GM18519 (cell line): ENCODE data around the gene FGF10.

Experiments used
- ATAC-seq: cut with Tn5 transposase; IDR thresholded peaks from one replicate; pipeline ENCODE4 v1.9.1; 2021; ENCODE audit warnings: mild to moderate bottlenecking, moderate library complexity; ENCODE audit not compliant: unreplicated experiment, low FRiP score

The FGF10 gene

DNA sequence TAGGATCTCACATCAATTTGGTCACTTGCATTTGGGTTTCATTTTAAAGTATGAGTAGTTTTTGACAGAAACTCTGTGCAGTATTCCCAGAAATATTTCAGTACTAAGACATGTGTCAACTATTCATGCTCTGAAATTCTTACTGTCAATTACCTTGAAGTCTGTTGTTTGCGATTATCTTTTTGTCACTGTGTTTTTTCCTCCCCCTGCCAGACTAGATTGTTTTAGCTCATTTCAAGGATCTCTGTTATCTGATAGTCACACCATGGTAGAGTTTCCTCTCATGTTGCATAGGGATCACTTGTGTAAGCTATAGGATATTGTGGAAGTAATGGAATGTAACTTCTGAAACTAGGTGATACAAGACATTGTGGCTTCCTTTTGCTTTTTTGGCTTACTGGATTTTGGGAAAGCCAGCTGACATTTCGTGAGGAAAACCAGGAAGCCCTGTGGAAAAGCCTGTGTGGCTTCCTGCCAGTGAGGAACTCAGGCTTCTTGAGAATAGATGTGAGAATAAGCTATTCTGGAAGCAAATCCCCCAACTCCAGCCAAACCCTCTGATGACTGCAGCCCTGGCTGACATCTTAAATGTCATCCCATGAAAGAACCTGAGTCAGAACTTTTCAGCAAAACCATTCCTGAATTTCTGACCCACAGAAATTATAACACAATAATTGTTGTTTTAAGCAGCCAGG lies 122.2 kb downstream of the FGF10 start:
- no peak for ATAC-seq

DNA sequence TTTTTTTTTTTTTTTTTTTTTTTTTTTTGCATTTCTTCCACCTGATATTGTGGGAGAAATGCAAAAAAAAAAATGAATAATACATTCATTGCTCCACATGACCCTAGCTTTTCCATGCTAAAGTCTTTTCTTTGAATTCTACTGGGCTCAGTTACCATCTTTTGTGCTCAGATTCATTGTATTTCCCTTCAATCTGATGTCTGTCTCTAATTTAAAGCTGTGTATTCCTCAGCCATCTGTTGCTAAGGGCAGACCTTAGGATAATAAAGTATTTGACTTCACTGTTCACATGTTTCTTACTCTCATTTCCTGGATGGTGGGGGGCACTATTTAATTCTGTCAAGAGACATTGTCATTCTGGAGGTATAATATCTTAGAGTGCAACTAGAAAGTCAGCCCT lies 123.5 kb downstream of the FGF10 start:
- ATAC-seq = no peak

DNA sequence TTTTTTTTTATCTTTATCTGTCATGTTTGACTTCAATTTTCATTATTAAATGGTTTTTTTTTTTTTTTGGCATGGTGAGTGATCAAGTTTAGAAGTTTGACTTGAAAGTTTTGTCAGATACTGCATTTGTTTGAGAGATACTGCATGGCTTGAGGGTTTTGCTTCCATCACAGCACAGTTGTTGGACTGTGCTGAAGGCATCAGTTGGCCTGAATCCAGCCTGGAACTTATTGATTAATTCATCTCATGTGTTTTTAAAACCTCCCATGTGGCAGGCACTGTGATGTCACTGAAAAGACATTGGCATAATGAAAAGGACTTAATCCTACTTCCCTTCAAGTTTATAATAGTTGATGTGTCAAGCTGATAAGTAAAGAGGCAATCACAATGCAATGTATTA lies 128.4 kb downstream of the FGF10 start:
- ATAC-seq = no peak

DNA sequence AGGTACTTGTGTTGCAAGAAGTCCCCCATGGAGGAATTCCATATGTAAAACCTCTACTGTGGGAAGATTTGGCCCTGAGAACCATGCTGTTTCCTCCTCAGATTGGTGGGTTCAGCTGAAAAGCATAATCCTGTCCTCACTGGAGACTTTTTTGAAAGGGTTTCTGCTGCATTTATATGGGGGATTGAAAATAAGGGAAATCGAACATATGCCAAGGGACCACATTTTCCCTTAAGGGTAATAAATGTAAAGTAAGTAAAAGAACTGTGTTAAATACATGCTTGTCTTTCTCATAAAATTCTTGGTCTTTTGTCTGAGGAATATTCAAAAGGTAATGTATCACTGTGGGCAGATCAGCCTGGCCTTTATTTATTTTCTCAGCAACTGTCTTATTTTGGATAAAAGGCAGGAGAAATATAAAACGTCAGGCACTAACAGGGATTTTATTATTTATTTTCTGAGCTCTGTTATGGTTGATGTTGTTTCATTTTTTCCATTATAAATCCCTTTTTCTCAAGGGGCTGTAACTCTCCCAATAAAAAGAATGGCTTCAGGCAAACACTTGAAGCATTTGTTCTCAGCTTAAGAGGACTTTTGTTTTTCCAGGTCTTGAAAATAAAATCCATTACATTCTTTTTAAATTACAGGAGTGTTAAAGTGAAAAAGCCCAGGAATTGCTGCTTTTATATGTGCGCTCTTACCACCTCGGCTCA lies 131.4 kb downstream of the FGF10 start:
- no peak for ATAC-seq

DNA sequence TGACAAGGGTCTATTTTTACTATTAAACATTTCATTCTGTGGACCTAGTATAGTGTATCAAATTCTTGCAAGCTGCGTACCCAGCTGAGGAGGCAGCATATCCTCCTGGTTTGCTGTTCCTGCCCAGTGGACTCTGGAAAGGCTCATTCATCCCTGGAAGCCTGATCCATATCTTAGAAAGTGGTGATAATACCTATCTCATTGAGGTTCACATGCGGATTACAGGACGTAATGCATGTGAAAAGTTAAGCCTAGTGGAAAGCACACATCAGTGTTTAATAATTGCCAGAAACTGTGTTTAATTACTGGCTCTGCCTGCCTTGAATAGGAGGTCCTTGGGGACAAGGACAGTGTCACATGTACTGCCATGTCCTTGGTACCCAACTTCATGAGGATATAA lies 132.0 kb downstream of the FGF10 start:
- no peak for ATAC-seq
